GM12878 (cell line): ENCODE measurements around the gene PEMT. TPM values are rescaled to one million over a fixed set of nuclear protein-coding genes. Genes with fewer than 3 reads are reported as not detected.
A peak's percentile ranks its signal among the peaks of the same experiment; 100 is the strongest.

Experiments
- ATAC-seq: fragments of 200-7000 bp; cut with Tn5 transposase; 3 replicates; pipeline ENCODE4 v1.9.1; 2020; ENCODE audit warnings: mild to moderate bottlenecking, moderate library complexity
- BruUV-seq: library from RNA; stranded (reverse); fragments of 400-500 nt; replicated peaks from 2 replicates; lab custom pipeline; 2021; lab: Mats Ljungman, UMichigan
- CTCF ChIA-PET: fragments of 300-600 bp; sonication (Branson Sonifier 250); formaldehyde crosslinking; extraction: SDS; loops from one replicate; lab custom pipeline; 2021; ENCODE audit warnings: inconsistent platforms; lab: Yijun Ruan, JAX
- POLR2A ChIA-PET: fragments of 350-600 bp; formaldehyde crosslinking; extraction: SDS; loops from one replicate; lab custom pipeline; 2021; ENCODE audit warnings: inconsistent platforms; lab: Charles Lee
- RAD21 ChIA-PET: fragments of 300-600 bp; sonication (Branson Sonifier 250); formaldehyde crosslinking; loops from one replicate; lab custom pipeline; 2023; ENCODE audit warnings: antibody characterized with exemption; ENCODE audit not compliant: unreplicated experiment; lab: Charles Lee
- SMC1A ChIA-PET: fragments of 300-600 bp; sonication (Branson Sonifier 250); formaldehyde crosslinking; loops from one replicate; lab custom pipeline; 2023; ENCODE audit not compliant: unreplicated experiment, uncharacterized antibody; lab: Charles Lee
- DNase-seq: peaks from one replicate; pipeline ENCODE4 v3.0.0-alpha.2; 2011; ENCODE audit warnings: low read depth, low spot score
- FAIRE-seq: peaks from 3 replicates; lab custom pipeline; 2011; peaks lifted over from hg19 to GRCh38; lab: Jason Lieb, UNC
- H2AFZ ChIP-seq: 2 replicates; pipeline ENCODE4 v1.6.0; 2011; ENCODE audit warnings: low read depth, low read length, control low read depth; ENCODE audit not compliant: control insufficient read depth
- H3K27ac ChIP-seq: 2 replicates; pipeline ENCODE4 v1.5.1; 2011; ENCODE audit warnings: control low read depth; ENCODE audit not compliant: control insufficient read depth, insufficient read depth
- H3K27me3 ChIP-seq, 2 experiments: replicated peaks in 1 of 2; 2 replicates each; pipeline versions ENCODE4 v1.6.0 to v1.6.1; 2011; ENCODE audit warnings: low read length in 1 of 2; ENCODE audit not compliant: control insufficient read depth in 2 of 2, insufficient read depth in 2 of 2
- H3K36me3 ChIP-seq, 2 experiments: 2 replicates each; pipeline ENCODE4 v1.5.1; 2011; ENCODE audit warnings: low read length in 1 of 2; ENCODE audit not compliant: control insufficient read depth in 2 of 2, insufficient read depth in 2 of 2
- H3K4me1 ChIP-seq: 2 replicates; pipeline ENCODE4 v1.6.1; 2011; ENCODE audit warnings: mild to moderate bottlenecking, low read length, moderate library complexity, mixed read lengths; ENCODE audit not compliant: control insufficient read depth, insufficient read depth
- H3K4me2 ChIP-seq: 2 replicates; pipeline ENCODE4 v1.6.0; 2011; ENCODE audit warnings: control low read depth; ENCODE audit not compliant: control insufficient read depth, insufficient read depth
- H3K4me3 ChIP-seq: fragments of 200-600 bp; sonication (generic); 2 replicates; pipeline ENCODE4 v1.5.1; 2016
- H3K79me2 ChIP-seq: 2 replicates; pipeline ENCODE4 v1.6.0; 2011; ENCODE audit warnings: low read length; ENCODE audit not compliant: control insufficient read depth, insufficient read depth
- H3K9ac ChIP-seq: 2 replicates; pipeline ENCODE4 v1.8.0; 2011; ENCODE audit warnings: low read length, control low read depth, mixed read lengths; ENCODE audit not compliant: control insufficient read depth, insufficient read depth
- H3K9me3 ChIP-seq: replicated peaks from 3 replicates; pipeline ENCODE4 v1.5.1; 2011; ENCODE audit warnings: mild to moderate bottlenecking, low read length; ENCODE audit not compliant: control insufficient read depth, insufficient read depth
- H4K20me1 ChIP-seq: 2 replicates; pipeline ENCODE4 v1.6.0; 2011; ENCODE audit not compliant: control insufficient read depth, insufficient read depth
- CBX5 ChIP-seq: sonication (generic); IDR thresholded peaks from 2 replicates; pipeline ENCODE4 v1.6.1; 2016; ENCODE audit warnings: low read depth, moderate library complexity, mild to moderate bottlenecking, inconsistent platforms
- EGR1 ChIP-seq, 2 experiments: IDR thresholded peaks; 1 replicate in 1 of 2; 2 replicates in 1 of 2; pipeline ENCODE4 v1.6.1; 2011 to 2012; ENCODE audit warnings: low read depth in 2 of 2, low read length in 2 of 2, borderline replicate concordance in 1 of 2, mild to moderate bottlenecking in 1 of 2, moderate library complexity in 1 of 2
- FOXK2 ChIP-seq: fragments of 450-650 bp; IDR thresholded peaks from 2 replicates; pipeline ENCODE4 v1.6.1; 2017; ENCODE audit warnings: mild to moderate bottlenecking, moderate library complexity
- KLF5 ChIP-seq: fragments of 450-650 bp; IDR thresholded peaks from 2 replicates; pipeline ENCODE4 v1.6.1; 2014; ENCODE audit warnings: mild to moderate bottlenecking; ENCODE audit not compliant: partially characterized antibody
- MYB ChIP-seq: fragments of 150-350 bp; IDR thresholded peaks from 2 replicates; pipeline ENCODE4 v1.6.1; 2014; ENCODE audit warnings: mild to moderate bottlenecking, low read depth, low read length, borderline replicate concordance
- MYC ChIP-seq: IDR thresholded peaks from 2 replicates; pipeline ENCODE4 v1.6.1; 2011; ENCODE audit warnings: mild to moderate bottlenecking, low read length, moderate library complexity, inconsistent platforms; ENCODE audit not compliant: insufficient read depth, insufficient replicate concordance, insufficient read length, severe bottlenecking
- RAD21 ChIP-seq: IDR thresholded peaks from 2 replicates; pipeline ENCODE4 v1.6.1; 2011; ENCODE audit warnings: mild to moderate bottlenecking, low read depth, low read length, moderate library complexity; ENCODE audit not compliant: insufficient read depth
- SREBF1 ChIP-seq: IDR thresholded peaks from 2 replicates; pipeline ENCODE4 v1.6.1; 2012; ENCODE audit warnings: mild to moderate bottlenecking, low read length
- TCF12 ChIP-seq: IDR thresholded peaks from 2 replicates; pipeline ENCODE4 v1.6.1; 2011; ENCODE audit warnings: low read depth, mild to moderate bottlenecking, low read length
- YY1 ChIP-seq: IDR thresholded peaks from 2 replicates; pipeline ENCODE4 v1.6.1; 2011; ENCODE audit warnings: low read depth, mild to moderate bottlenecking, low read length
- ZBED1 ChIP-seq: IDR thresholded peaks from 2 replicates; pipeline ENCODE4 v1.6.1; 2016; ENCODE audit warnings: borderline replicate concordance
- WGBS: methylation state at CpG from one replicate; pipeline ENCODE4 v1.1.6; 2016; ENCODE audit warnings: low lambda C conversion rate; ENCODE audit not compliant: insufficient replicate concordance, insufficient coverage; ENCODE audit errors: missing lambda C conversion rate; 5-methylcytosine and 5-hydroxymethylcytosine counted together
- in situ Hi-C: fragments of 300-500 bp; cut with MboI; formaldehyde crosslinking; loops from 9 replicates; pipeline ENCODE4 v1.14.3; 2018; ENCODE audit warnings: mixed read lengths
- intact Hi-C: fragments of 100-400 bp; cut with micrococcal nuclease; formaldehyde crosslinking; loops from one replicate; pipeline ENCODE4 v1.14.2; 2022; ENCODE audit not compliant: unreplicated experiment
- polyA plus RNA-seq, 11 experiments: library from polyadenylated mRNA; depleted of rRNA in 4 of 11; unstranded in 6 of 11; stranded (reverse) in 5 of 11; fragments of >200 nt; fragmentation: Nextera tagmentation in 4 of 11; fragmentation: Illumina TruSeq in 1 of 11; extraction: Ambion mirVana in 4 of 11; extraction: Trizol in 1 of 11; gene quantifications; 1 replicate in 1 of 11; 2 replicates in 10 of 11; pipeline versions ENCODE4 v1.2.1 to v1.2.3, GENCODE V29; 2011 to 2016; ENCODE audit warnings: inconsistent platforms in 2 of 11, missing spikeins in 2 of 11, low read depth in 1 of 11
- total RNA-seq, 4 experiments: library from RNA; depleted of rRNA in 3 of 4; stranded (reverse); fragments of >200 nt in 3 of 4; fragmentation: Illumina TruSeq in 1 of 4; extraction: Trizol in 1 of 4; gene quantifications; 2 replicates each; pipeline versions ENCODE4 v1.2.1 to v1.2.3, GENCODE V29; 2013 to 2021
- TF ChIP-seq, protein P1 (sequence below): fragments of 450-650 bp; IDR thresholded peaks from 2 replicates; pipeline ENCODE4 v1.6.1; 2017; ENCODE audit warnings: mild to moderate bottlenecking, moderate library complexity
- TF ChIP-seq, protein P2 (sequence below): fragments of 450-650 bp; IDR thresholded peaks from 2 replicates; pipeline ENCODE4 v1.6.1; 2017; ENCODE audit warnings: mild to moderate bottlenecking, low read depth, inconsistent platforms; ENCODE audit not compliant: poor library complexity, severe bottlenecking
- TF ChIP-seq, protein P3 (sequence below): fragments of 450-650 bp; IDR thresholded peaks from 2 replicates; pipeline ENCODE4 v1.6.1; 2017; ENCODE audit warnings: mild to moderate bottlenecking, moderate library complexity

PEMT gene
- total and polyA plus RNA-seq, 10 of the 15 experiments (the other 5 are each of a cell fraction or from before 2014, with no cell fraction given): 2.8 to 44.7 (median 25.4) TPM

DNA sequence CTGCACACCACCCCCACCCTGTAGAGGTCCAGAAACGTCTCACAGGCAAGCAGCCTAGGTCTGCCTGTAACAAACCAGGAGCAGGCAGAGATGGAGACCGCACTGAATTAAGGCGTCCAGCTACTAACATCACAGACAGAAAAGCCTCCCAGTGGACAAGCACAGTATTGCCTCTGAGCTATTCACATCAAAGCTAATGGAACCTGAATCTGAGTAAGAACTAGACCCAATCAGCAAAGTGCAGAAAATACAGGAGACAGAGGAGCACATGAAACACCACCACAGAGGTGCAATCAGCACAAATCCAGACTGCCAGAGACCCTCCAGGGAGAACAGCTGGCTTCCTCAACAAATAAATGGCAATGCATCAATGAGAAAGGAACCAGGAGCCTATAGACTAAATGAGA lies 22.2 kb upstream of the PEMT start:
- no peaks in the 10 kb centered on the region for H4K20me1 ChIP-seq
- intact Hi-C loops (no loop called here), in situ Hi-C loops (no loop called here)
- ChIA-PET SMC1A (interaction anchor here (0.6 to 1.0 kb wide), 5 partner anchors 28 to 258 kb away, joined by 3 to 4 read pairs (median 3); no protein-coding TSS in a partner anchor), POLR2A (no interaction called here), CTCF (interaction anchor here (0.6 to 2.1 kb wide), 18 partner anchors 9 to 1278 kb away, joined by 3 to 18 read pairs (median 3); partner anchors contain the start of genes DRC3 and TOM1L2), RAD21 (interaction anchor here (1.0 to 1.5 kb wide), 5 partner anchors 9 to 259 kb away, joined by 3 to 8 read pairs (median 3); partner anchors contain the start of gene PEMT)
- no peak for DNase-seq
- H3K27ac ChIP-seq: no peak overlapping the region
- no peak overlapping the region for H3K9ac ChIP-seq
- peak; percentile 84 for FAIRE-seq
- WGBS: 2% methylated on average over 3 of the region's 3 CpGs
- H3K9me3 ChIP-seq: no peaks in the 10 kb centered on the region; the same call in 1 of the 3 replicates
- no peaks in the 10 kb centered on the region for H3K79me2 ChIP-seq
- H3K4me2 ChIP-seq: no peak overlapping the region
- no peak overlapping the region for H3K4me3 ChIP-seq
- no peaks in the 10 kb centered on the region for H3K27me3 ChIP-seq
- peak; percentile 99 for ATAC-seq
- no TSS peak for BruUV-seq
- H3K4me1 ChIP-seq: no peaks in the 10 kb centered on the region
- no peak overlapping the region for H2AFZ ChIP-seq
- no peaks in the 10 kb centered on the region for H3K36me3 ChIP-seq
- TF ChIP-seq CBX5 (peak; percentile 69; the same call in 1 of the 2 replicates), ZBED1 (no peak), SREBF1 (no peak), EGR1 (IDR thresholded peaks at IDR 0.05; ENCODE audit: borderline replicate concordance in 1 of 2, low read depth in 2 of 2, low read length in 2 of 2) (no peak), YY1 (no peak), MYB (no peak), TCF12 (no peak), KLF5 (no peak), FOXK2 (no peak), RAD21 (peak; percentile 54), MYC (no peak)
- TF ChIP-seq, protein P1, sequence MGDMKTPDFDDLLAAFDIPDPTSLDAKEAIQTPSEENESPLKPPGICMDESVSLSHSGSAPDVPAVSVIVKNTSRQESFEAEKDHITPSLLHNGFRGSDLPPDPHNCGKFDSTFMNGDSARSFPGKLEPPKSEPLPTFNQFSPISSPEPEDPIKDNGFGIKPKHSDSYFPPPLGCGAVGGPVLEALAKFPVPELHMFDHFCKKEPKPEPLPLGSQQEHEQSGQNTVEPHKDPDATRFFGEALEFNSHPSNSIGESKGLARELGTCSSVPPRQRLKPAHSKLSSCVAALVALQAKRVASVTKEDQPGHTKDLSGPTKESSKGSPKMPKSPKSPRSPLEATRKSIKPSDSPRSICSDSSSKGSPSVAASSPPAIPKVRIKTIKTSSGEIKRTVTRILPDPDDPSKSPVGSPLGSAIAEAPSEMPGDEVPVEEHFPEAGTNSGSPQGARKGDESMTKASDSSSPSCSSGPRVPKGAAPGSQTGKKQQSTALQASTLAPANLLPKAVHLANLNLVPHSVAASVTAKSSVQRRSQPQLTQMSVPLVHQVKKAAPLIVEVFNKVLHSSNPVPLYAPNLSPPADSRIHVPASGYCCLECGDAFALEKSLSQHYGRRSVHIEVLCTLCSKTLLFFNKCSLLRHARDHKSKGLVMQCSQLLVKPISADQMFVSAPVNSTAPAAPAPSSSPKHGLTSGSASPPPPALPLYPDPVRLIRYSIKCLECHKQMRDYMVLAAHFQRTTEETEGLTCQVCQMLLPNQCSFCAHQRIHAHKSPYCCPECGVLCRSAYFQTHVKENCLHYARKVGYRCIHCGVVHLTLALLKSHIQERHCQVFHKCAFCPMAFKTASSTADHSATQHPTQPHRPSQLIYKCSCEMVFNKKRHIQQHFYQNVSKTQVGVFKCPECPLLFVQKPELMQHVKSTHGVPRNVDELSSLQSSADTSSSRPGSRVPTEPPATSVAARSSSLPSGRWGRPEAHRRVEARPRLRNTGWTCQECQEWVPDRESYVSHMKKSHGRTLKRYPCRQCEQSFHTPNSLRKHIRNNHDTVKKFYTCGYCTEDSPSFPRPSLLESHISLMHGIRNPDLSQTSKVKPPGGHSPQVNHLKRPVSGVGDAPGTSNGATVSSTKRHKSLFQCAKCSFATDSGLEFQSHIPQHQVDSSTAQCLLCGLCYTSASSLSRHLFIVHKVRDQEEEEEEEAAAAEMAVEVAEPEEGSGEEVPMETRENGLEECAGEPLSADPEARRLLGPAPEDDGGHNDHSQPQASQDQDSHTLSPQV: no peak
- TF ChIP-seq, protein P2, sequence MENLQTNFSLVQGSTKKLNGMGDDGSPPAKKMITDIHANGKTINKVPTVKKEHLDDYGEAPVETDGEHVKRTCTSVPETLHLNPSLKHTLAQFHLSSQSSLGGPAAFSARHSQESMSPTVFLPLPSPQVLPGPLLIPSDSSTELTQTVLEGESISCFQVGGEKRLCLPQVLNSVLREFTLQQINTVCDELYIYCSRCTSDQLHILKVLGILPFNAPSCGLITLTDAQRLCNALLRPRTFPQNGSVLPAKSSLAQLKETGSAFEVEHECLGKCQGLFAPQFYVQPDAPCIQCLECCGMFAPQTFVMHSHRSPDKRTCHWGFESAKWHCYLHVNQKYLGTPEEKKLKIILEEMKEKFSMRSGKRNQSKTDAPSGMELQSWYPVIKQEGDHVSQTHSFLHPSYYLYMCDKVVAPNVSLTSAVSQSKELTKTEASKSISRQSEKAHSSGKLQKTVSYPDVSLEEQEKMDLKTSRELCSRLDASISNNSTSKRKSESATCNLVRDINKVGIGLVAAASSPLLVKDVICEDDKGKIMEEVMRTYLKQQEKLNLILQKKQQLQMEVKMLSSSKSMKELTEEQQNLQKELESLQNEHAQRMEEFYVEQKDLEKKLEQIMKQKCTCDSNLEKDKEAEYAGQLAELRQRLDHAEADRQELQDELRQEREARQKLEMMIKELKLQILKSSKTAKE: no peak
- TF ChIP-seq, protein P3, sequence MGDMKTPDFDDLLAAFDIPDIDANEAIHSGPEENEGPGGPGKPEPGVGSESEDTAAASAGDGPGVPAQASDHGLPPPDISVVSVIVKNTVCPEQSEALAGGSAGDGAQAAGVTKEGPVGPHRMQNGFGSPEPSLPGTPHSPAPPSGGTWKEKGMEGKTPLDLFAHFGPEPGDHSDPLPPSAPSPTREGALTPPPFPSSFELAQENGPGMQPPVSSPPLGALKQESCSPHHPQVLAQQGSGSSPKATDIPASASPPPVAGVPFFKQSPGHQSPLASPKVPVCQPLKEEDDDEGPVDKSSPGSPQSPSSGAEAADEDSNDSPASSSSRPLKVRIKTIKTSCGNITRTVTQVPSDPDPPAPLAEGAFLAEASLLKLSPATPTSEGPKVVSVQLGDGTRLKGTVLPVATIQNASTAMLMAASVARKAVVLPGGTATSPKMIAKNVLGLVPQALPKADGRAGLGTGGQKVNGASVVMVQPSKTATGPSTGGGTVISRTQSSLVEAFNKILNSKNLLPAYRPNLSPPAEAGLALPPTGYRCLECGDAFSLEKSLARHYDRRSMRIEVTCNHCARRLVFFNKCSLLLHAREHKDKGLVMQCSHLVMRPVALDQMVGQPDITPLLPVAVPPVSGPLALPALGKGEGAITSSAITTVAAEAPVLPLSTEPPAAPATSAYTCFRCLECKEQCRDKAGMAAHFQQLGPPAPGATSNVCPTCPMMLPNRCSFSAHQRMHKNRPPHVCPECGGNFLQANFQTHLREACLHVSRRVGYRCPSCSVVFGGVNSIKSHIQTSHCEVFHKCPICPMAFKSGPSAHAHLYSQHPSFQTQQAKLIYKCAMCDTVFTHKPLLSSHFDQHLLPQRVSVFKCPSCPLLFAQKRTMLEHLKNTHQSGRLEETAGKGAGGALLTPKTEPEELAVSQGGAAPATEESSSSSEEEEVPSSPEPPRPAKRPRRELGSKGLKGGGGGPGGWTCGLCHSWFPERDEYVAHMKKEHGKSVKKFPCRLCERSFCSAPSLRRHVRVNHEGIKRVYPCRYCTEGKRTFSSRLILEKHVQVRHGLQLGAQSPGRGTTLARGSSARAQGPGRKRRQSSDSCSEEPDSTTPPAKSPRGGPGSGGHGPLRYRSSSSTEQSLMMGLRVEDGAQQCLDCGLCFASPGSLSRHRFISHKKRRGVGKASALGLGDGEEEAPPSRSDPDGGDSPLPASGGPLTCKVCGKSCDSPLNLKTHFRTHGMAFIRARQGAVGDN: no peak
